Measurements from ENCODE around the gene PRIM2. TPM values are rescaled to one million over a fixed set of nuclear protein-coding genes. Genes with fewer than 3 reads are reported as not detected.

PRIM2 gene, protein sequence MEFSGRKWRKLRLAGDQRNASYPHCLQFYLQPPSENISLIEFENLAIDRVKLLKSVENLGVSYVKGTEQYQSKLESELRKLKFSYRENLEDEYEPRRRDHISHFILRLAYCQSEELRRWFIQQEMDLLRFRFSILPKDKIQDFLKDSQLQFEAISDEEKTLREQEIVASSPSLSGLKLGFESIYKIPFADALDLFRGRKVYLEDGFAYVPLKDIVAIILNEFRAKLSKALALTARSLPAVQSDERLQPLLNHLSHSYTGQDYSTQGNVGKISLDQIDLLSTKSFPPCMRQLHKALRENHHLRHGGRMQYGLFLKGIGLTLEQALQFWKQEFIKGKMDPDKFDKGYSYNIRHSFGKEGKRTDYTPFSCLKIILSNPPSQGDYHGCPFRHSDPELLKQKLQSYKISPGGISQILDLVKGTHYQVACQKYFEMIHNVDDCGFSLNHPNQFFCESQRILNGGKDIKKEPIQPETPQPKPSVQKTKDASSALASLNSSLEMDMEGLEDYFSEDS
- total RNA-seq, result 17.5 and 29.3 TPM in 2 replicates

DNA sequence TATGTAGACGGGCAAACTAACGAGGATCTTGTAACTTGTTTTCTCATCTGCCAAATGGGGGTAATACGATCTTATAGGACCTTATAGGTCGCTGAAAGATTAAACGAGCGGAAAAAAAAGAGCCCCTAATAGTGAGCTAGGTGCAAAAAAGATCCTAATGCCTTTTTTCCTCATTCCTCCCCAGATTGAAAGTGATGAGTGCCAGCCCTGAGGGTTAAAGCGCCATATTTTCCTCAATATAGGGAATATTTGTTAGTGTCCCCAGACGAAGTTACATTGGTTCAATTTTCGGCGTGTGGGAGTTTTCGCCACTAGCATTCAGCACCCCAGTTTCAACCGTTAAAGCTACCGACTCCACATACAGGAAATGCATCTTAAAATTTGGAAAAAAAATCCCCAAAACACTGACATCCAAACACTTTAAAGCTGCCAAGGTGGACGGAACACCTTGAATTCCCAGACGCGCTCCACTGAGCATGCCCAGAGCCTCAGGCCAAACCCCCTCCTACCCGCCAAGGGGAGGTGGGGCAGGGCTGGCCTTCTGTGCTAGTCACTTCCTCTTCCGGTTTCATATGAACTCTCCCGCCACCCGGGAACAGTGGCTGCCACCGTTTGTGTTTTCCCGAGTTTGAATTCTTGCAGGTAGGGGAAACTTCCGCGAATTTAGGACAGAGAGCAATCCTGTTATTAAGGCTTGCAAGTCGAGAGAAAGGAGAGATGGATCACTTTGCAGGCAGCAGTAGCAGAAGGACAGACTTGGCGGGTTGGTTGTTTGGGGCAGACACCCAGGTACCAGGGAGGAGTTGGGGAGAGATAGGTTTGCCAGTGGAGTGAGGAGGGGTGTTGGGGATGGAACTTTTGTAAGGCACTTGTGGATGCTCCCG lies at the start of gene PRIM2:
Gene PRIM2, plus strand, starts transcription at position 571 of the 884 bp plus-strand sequence. CDS start 816 bp downstream, outside the sequence.

Other genes with a start within 250 kb of the PRIM2 start
- gene ZNF451, start 227.4 kb upstream of the PRIM2 start, total RNA-seq, result 70.7 and 86.0 TPM in 2 replicates
- 27.9 and 32.1 TPM in 2 replicates for gene BAG2, start 145.3 kb upstream of the PRIM2 start, total RNA-seq
- 57.7 and 59.1 TPM in 2 replicates for gene RAB23, start 95.3 kb upstream of the PRIM2 start, total RNA-seq